Ascending aorta (tissue), 2 donors: ENCODE measurements around the gene QSOX2. TPM values are rescaled to one million over a fixed set of nuclear protein-coding genes. Genes with fewer than 3 reads are reported as not detected.

ENCODE experiments used
- DNase-seq, 2 donors: peaks; one replicate each; pipeline ENCODE4 v3.0.0-alpha.2; 2019; ENCODE audit warnings: low spot score in 2 of 2
- H3K27ac ChIP-seq, 2 donors: fragments of 200-600 bp; sonication (generic); one replicate each; pipeline ENCODE4 v1.5.1; 2016 to 2017; ENCODE audit warnings: mild to moderate bottlenecking in 1 of 2
- H3K27me3 ChIP-seq: fragments of 200-600 bp; sonication (generic); one replicate; pipeline ENCODE4 v1.5.1; 2017
- H3K36me3 ChIP-seq, 2 donors: fragments of 200-600 bp; sonication (generic); one replicate each; pipeline ENCODE4 v1.5.1; 2016
- H3K4me1 ChIP-seq, 2 donors: fragments of 200-600 bp; sonication (generic); one replicate each; pipeline ENCODE4 v1.5.1; 2016 to 2017; ENCODE audit warnings: mild to moderate bottlenecking in 1 of 2
- H3K4me3 ChIP-seq, 2 donors: fragments of 200-600 bp; sonication (generic); one replicate each; pipeline ENCODE4 v1.5.1; 2016 to 2017; ENCODE audit warnings: mild to moderate bottlenecking in 1 of 2
- H3K9me3 ChIP-seq, 2 donors: fragments of 200-600 bp; sonication (generic); one replicate each; pipeline ENCODE4 v1.5.1; 2016
- CTCF ChIP-seq, 3 experiments: fragments of 200-600 bp in 2 of 3; fragments of 450-650 bp in 1 of 3; sonication (generic) in 2 of 3; IDR thresholded peaks; one replicate each; pipeline ENCODE4 v1.5.1; 2016 to 2019; ENCODE audit warnings: antibody characterized with exemption in 3 of 3, mild to moderate bottlenecking in 1 of 3, moderate library complexity in 1 of 3
- intact Hi-C: fragments of 100-400 bp; cut with DNase I; formaldehyde crosslinking; loops from one replicate; pipeline ENCODE4 v1.15.1; 2023
- total RNA-seq: library from RNA; depleted of rRNA; stranded (reverse); fragments of >200 nt; gene quantifications from one replicate; pipeline ENCODE4 v1.1.0, GENCODE V29; 2016

The QSOX2 gene
- total RNA-seq, 1 donor from 2014 or later, result 3.7 TPM

DNA sequence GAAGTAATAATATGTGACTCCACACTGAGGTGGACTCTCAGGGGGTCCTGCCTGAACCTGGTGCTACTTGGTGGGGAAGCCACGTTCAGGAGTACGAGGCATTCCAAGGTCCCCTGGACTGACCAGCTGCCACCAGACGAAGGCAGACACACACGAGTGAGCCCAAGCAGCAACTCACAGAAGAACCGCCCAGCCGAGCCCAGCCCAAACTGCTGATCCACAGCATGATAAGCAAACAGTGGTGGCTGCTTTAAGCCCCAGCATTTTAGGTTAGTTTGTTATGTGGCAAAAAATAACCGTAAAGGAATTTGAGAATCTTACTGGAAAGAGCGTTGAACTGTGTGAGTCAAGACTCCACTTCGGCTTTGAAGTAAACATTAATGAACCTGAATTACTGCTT, 31.9 kb downstream of the QSOX2 start:
- no peak for DNase-seq
- TF ChIP-seq CTCF (IDR thresholded peaks at IDR 0.05), result no peak
- Histone ChIP-seq H3K27ac (no peak overlapping the region), H3K27me3 (no peaks in the 10 kb centered on the region), H3K4me1 (no peaks in the 10 kb centered on the region), H3K4me3 (no peak overlapping the region), H3K36me3 (peaks cover 25 to 80% of the 10 kb centered on the region in 2 donors), H3K9me3 (no peaks in the 10 kb centered on the region)
- intact Hi-C loops, result no loop called here

GRCh38 chr9:136212345-136212950, 33.2 kb downstream of the QSOX2 start:
- Histone ChIP-seq H3K4me3 (no peak overlapping the region), H3K27me3 (no peaks in the 10 kb centered on the region), H3K9me3 (no peaks in the 10 kb centered on the region), H3K4me1 (no peaks in the 10 kb centered on the region), H3K27ac (no peak overlapping the region), H3K36me3 (peaks cover 25 to 68% of the 10 kb centered on the region in 2 donors)
- DNase-seq, result no peak
- intact Hi-C loops, result no loop called here
- TF ChIP-seq CTCF (IDR thresholded peaks at IDR 0.05), result no peak

DNA sequence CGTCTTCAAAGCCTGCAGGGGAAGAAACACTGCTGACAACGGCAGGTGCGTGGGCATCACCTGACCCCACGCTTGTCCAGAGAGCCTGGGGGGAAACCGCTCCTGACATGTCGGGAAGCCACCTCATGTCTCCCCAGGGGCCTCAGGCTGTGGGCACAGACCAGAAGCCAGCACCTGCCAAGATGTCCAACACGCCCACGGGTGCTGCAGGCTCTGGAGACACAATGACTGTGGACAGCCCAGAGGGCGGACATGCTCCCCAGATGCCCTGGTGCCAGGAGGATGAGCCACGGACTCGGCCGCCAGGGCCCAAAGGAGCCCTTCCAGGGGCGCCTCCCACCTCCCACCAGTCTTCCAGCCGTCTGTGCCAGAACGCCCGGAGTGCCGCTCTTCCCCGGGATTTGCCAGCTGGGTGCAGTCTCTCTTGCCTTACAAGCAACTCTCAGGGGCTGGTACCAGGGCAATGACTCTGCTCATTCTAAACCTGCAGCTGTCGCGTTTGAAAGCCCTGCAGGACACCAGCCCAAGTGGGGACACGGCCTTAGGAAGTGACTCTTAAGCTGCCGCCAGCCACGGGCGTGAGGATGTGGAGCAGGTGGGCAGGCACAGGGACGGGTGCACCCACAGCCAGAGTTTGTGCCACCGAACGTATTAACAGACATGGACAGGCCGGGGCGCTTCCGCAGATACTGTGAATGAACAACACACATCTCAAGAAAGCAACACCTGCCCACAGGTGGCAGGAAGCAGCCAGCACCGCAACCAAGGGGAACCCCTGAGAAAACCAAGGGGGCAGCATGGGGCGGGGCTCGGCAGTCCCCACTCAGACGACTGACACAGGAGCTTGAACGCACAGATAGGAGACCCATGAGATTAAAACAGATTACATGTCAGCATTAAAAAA, 33.9 kb downstream of the QSOX2 start:
- Histone ChIP-seq H3K27me3 (no peaks in the 10 kb centered on the region), H3K4me3 (no peak overlapping the region), H3K36me3 (peaks cover 25 to 60% of the 10 kb centered on the region in 2 donors), H3K4me1 (no peaks in the 10 kb centered on the region), H3K27ac (no peak overlapping the region), H3K9me3 (no peaks in the 10 kb centered on the region)
- no peak for TF ChIP-seq CTCF (IDR thresholded peaks at IDR 0.05)
- intact Hi-C loops, result no loop called here
- no peak for DNase-seq

DNA sequence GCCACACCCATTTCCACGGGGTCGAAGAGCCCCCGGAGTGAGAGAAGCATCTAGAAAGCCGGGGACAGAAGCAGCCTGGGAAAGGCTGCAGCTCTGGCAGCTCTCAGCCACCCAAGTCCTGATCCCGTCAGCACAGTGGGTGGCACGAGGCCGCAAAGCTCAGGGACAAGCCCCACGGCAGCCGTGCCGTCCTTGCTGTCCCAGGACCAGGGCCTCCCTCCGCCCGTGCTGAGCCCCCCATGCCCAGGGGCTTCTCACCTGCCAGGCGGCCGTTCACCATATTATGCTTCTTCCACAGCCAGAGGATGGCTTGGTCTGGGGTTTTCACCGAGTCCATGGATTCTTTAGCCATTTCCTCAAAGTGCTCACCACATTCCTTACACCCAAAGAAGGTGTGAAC, 34.6 kb downstream of the QSOX2 start:
- Histone ChIP-seq H3K27me3 (no peaks in the 10 kb centered on the region), H3K36me3 (peaks cover 23 to 55% of the 10 kb centered on the region in 2 donors), H3K27ac (no peak overlapping the region), H3K4me3 (no peak overlapping the region), H3K4me1 (no peaks in the 10 kb centered on the region), H3K9me3 (no peaks in the 10 kb centered on the region)
- TF ChIP-seq CTCF (IDR thresholded peaks at IDR 0.05), result no peak
- no peak for DNase-seq
- intact Hi-C loops, result no loop called here

DNA sequence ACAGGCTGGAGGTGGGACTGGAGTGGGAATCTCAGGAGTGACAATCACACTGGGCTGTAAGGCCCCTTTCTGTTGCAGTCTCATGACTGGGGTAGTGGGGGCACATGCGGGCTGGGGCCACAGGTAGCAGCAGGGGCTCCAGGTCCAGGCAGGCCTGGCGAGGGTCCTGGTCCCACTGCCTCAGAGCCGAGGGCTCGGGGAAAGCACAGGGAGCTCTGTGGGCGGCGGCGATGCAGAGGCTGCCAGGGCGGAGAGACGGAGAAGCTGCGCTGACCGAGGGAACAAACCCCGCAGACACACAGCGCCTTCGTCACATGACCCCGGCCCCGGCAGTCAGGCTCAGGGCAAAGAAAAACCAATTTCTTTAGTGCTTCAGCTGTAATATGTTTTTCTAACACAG, 35.3 kb downstream of the QSOX2 start:
- intact Hi-C loops, result no loop called here
- H3K4me1 ChIP-seq, result no peaks in the 10 kb centered on the region
- H3K36me3 ChIP-seq, result peaks cover 23 to 50% of the 10 kb centered on the region in 2 donors

More for the DNA sequence above, 35.3 kb downstream of the QSOX2 start:
- no peaks in the 10 kb centered on the region for H3K9me3 ChIP-seq
- peaks cover 3% of the 10 kb centered on the region for H3K27me3 ChIP-seq
- H3K27ac ChIP-seq, result no peak overlapping the region
- no peak for DNase-seq
- no peak for TF ChIP-seq CTCF (IDR thresholded peaks at IDR 0.05)
- H3K4me3 ChIP-seq, result no peak overlapping the region
